ENCODE data around the gene SMCHD1.
A peak's percentile ranks its signal among the peaks of the same experiment; 100 is the strongest.

SMCHD1 gene

DNA sequence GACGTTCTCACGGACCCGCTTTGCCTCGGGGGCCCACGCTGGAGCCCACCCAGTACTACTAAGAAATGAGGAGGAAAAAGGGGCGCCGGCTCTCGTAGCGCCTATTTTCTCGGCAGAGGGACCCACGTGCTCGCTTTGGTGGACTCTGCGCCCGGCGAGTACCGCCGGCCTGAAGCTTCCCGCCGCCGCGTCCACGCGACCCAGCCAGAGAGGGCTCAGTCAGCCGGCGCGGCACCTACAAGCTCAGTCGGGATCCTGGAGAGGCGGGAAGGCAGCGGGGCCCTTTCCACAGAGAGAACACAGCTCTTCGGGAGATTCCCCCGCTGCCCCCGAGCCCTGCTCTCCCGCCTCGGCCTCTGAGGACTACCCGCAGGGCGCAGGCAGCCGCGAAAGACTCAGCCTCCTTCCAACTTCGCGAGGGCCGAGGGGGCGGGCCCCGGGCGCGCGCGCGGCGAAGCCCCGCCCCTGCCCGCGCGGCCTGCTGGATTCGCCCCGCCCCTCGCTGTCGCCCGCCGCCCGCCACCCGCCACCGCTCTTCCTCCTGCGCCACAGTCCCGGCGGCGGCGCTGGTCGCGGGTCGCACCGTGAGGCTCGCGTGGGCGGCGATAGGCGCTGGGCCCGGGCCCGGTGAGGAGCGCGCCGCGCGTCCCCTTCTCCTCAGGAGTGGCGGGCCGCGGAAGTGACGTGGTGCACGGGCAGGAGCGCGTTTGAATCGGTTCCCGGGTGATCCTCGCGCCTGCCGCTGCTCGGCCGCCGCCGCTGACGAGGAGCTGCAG lies at the start of gene SMCHD1:
SMCHD1 (plus strand) TSS at position 549 of the 776 bp plus-strand sequence. CDS start 350 bp downstream, outside the sequence.
- peak; percentile 86 for DNase-seq

DNA sequence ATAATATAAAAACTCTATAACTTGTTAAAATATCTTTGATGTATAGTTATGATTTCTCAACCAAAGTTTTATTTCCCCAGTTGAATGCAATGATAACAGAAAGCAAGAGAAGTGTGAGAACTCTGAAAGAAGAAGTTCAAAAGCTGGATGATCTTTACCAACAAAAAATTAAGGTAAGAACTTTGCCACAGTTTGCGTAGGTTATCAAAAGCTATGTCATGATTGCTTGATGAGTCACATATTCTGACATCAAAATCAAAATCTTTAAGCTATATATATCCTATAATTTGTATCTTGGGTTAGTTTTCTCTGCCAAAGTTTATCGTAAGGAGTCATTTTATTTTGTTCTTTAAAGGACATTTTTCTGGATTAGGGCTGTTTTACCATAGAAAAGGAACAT lies 49.2 kb upstream of the SMCHD1 start:
- DNase-seq: no peak

- no peak for DNase-seq
Observed at GRCh38 chr18:2609604-2610003, 45.9 kb upstream of the SMCHD1 start.

GRCh38 chr18:2610549-2610948 lies 45.0 kb upstream of the SMCHD1 start:
- DNase-seq: no peak

GRCh38 chr18:2612996-2613395 lies 42.5 kb upstream of the SMCHD1 start:
- DNase-seq: no peak

DNA sequence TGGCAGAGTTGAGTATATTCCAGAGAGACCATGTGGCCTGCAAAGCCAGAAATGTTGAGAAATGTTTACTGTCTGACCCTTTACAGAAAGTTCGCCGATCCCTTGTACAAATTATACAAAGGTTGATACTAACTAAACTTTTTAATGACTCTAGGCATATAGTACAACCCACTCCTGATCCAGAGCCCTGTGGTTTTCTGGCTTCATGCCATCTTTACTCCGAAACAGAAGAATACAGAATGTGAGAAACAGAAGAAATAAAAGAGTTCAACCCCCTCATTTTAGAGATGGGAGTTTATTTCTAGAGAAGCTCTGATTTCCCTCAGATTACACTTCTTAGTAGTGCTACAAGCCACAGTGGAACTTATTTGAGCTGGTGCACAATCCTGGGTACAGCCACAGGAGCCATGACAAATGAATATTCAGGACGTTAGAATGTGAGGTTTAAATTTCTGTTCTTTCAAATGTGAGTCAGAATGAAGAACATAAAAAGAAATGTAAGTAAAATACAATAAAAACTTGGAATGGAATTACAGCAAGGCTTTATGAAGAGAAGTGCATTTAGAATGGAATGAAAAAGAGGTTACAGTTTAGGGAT lies 38.0 kb upstream of the SMCHD1 start:
- DNase-seq: no peak

DNA sequence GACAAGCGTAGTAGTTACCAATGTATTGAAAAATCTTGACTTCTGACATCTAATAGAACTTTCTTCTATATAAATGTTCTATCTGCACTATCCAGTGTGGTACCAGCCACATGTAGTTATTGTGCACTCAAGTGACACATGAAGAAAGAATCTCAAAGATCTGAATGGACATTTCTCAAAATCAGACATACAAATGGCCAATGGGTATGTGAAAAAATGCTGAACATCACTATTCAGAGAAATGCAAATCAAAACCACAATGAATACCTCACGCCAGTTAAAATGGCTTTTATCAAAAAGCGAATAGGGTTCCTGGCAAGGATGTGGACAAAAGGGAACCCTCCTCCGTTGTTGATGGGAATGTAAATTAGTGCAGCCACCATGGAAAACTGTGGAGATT lies 37.5 kb upstream of the SMCHD1 start:
- DNase-seq: no peak

- DNase-seq: no peak
Observed at GRCh38 chr18:2625217-2625616, 30.3 kb upstream of the SMCHD1 start.

- DNase-seq: no peak
Observed at GRCh38 chr18:2627821-2628276, 27.7 kb upstream of the SMCHD1 start.

DNA sequence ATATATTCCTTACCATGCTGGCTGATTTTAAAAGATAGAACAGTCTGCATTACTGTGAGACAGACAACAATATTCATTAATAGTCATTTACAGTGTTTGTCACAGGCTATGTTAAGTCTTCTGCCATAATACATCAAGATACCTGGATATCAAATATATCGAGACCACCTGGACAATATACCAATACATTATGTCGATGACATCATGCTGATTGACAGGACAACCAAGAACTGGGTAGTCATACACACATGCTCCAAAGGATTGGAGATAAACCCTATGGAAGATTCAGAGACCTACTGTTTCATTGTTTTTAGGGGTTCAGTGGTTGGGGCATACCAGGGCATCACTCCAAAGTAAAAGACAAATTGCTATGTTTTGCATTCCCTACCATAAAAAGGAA lies 26.5 kb upstream of the SMCHD1 start:
- DNase-seq: no peak

DNA sequence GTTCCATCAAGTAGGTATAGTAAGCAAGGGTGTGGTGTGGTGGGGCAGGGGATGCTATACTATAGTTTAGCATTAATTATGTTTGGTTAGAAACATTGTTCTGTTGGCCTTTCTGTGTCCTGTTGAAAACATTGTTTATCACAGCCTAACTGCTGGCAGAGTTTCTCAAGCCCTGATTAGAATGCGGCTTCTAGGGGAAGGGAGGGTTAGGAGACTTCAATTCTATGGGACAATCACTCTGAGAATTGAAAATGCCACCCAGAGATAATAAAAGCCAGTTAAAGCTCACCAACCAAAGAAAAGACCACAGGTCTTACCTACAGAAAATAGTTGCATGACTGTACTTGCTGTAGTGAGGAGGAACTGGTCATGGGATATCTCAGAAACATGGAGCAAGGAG lies 19.9 kb upstream of the SMCHD1 start:
- DNase-seq: peak; percentile 71

DNA sequence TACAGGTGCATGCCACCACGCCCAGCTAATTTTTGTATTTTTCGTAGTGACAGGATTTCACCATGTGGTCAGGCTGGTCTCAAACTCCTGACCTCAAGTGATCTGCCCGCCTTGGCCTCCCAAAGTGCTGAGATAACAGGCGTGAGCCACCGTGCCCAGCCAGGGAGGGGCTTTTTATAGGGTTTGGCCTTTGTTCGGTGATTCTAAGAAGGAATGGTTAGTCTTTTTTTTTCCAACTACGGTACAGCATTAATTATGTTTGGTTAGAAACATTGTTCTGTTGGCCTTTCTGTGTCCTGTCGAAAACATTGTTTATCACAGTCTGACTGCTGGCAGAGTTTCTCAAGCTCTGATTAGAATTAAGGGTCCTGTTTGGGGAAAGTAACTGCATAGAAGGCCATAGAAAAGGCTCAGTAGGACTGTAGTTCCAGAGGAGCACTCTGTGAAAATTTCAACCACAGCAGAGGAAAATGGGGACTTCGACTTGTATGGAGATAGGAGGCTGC lies 19.3 kb upstream of the SMCHD1 start:
- peak; percentile 61 for DNase-seq

DNA sequence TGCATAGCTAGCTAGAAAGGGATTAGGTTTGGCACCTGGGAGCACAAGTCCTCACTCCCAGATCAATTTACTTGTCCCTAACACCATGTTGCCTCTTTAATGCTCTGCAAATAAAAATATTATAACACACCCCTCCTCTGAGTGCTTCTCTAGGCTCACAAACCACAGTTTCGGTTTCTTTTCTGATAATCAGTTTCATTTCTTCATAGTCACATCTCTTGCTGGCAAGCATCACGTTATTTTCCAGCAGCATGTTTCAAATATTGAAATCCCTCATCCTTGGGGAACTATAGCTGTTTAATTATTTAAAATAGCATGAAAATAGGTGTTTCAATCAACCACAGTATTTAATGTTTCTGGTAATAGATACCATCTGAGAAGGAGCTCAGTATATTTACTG lies 13.9 kb upstream of the SMCHD1 start:
- peak; percentile 40 for DNase-seq

- DNase-seq: no peak
Observed at GRCh38 chr18:2642771-2643170, 12.8 kb upstream of the SMCHD1 start.

- no peak for DNase-seq
Observed at GRCh38 chr18:2644535-2644934, 11.0 kb upstream of the SMCHD1 start.

DNA sequence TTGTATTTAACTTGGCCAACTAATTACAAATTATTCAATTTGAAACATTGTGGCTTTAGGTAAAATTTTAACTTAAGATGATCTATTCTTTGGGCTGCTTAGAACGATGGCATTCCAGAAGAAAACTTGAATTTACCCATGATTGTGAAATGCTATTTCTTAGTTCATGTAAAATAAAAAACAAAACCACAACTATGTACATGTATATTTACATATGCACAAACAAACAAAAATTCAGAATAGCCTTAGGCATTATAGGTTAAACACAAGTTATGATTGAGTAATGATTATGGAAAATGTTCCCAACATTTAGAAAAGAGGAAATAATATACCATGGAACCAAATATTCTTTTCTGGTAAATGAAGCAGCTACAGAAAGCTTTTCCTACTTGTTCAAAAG lies 3.5 kb upstream of the SMCHD1 start:
- DNase-seq: no peak

DNA sequence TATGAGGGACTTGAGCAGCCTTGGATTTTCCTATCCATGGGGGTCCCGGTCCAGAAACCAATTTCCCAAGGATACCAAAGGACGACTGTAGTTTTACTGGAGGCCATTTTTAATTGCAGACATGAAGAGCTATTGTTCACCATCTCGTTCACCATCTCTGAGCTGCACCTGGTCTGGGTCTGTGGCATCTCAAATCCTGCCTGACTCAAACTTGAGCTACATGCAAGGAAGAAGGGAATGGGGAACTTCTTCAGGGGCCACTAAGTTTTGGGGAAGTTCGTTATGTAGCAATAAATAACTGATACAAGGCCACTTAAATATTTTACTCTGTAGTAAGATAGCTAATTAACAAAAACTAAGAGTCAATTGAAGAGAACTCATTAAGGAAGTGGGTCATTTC lies 2.1 kb upstream of the SMCHD1 start:
- no peak for DNase-seq

GRCh38 chr18:2654169-2654927 lies 1.2 kb upstream of the SMCHD1 start:
- no peak for DNase-seq

- no peak for DNase-seq
Observed at GRCh38 chr18:2654928-2655177, 673 bp upstream of the SMCHD1 start.

DNA sequence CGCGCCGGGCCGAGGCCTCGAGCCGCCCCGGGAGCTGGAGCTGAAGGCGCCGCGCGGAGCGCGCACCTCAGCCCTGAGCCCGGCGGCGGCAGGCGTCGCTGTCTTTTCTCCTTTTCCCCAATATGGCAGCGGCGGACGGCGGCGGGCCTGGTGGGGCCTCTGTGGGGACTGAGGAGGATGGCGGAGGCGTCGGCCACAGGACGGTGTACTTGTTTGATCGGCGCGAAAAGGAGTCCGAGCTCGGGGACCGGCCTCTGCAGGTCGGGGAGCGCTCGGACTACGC lies 369 bp downstream of the SMCHD1 start:
- DNase-seq: no peak

- peak; percentile 38 for DNase-seq
Observed at GRCh38 chr18:2656237-2656980, 883 bp downstream of the SMCHD1 start.

DNA sequence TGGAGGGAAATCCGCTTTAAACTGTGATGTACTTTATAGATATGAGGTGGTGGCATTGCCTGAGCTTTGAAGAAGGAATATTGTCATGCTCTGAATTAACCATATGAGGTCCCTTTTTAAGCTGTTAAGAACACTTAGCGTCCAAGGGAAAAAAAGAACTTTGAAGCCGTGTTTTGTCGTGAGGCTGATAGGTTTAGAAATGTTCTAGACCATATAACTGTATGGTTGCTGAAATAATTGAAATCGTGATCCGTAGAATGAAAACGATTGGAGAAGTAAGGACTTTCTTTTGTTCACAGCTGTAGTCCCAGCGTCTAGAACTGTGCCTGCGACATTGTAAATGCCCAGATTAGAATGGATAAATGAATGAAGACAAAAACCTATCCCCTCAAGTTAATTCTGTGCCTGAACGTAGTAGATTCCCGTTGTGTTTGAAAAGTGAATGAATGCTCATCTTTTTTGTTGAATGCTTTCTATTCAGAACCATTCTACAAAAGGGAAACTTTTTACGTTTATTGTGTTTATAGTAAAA lies 1.5 kb downstream of the SMCHD1 start:
- DNase-seq: peak; percentile 24

DNA sequence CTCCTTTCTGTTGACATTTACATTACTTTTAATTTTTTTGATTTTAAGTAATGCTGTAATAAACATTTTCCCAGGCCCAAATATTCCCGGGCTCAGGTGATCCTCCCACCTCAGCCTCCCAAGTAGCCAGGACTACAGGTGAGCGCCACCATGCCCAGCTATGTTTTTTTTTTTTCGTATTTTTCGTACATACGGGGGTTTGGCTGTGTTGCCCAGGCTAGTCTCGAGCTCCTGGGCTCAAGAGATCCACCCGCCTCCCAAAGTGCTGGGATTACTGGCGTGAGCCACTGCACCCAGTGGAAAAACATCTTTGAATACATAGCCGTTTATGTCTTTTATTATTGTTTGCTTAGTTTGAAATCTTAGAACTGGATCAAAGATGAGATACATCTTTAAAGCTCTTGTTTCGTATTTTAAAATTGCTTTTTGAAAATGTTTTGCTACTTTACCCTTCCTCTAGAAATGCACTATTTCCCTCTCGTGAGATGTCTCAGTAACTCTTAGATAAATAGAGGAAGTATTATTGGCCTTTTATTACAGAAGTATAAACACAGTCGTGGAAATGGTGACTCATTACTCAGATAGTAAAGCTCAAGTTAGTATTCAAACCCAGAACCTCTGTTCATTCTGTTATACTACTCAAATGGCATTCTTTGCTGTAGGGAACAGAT lies 2.4 kb downstream of the SMCHD1 start:
- peak; percentile 75 for DNase-seq

All from hematopoietic multipotent progenitor cell treated with erythropoietin and hydrocortisone succinate and interleukin-3 and kit ligand, for 8 days (in vitro differentiated cells).